Measurements from ENCODE around the gene MRPS14.

MRPS14 gene

GRCh38 chr1:174982971-174983689 lies 40.1 kb downstream of the MRPS14 start:
- DNase-seq (ENCODE audit: low read depth): peak; percentile 36

GRCh38 chr1:174976436-174977108 lies 46.7 kb downstream of the MRPS14 start:
- DNase-seq (ENCODE audit: low read depth): no peak

- DNase-seq (ENCODE audit: low read depth): no peak
These were observed 47.5 kb downstream of the MRPS14 start for GRCh38 chr1:174975764-174976163.

- no peak for DNase-seq (ENCODE audit: low read depth)
These were observed 48.5 kb downstream of the MRPS14 start for GRCh38 chr1:174974711-174975119.

- no peak for DNase-seq (ENCODE audit: low read depth)
These were observed 51.3 kb downstream of the MRPS14 start for GRCh38 chr1:174971902-174972301.

GRCh38 chr1:174971466-174971865 lies 51.8 kb downstream of the MRPS14 start:
- DNase-seq (ENCODE audit: low read depth): no peak

- DNase-seq (ENCODE audit: low read depth): no peak
These were observed 53.2 kb downstream of the MRPS14 start for GRCh38 chr1:174969977-174970376.

GRCh38 chr1:174968750-174969244 lies 54.4 kb downstream of the MRPS14 start:
- peak; percentile 26 for DNase-seq (ENCODE audit: low read depth)

GRCh38 chr1:174967845-174968705 lies 55.1 kb downstream of the MRPS14 start:
- no peak for DNase-seq (ENCODE audit: low read depth)

GRCh38 chr1:174966008-174966572 lies 57.1 kb downstream of the MRPS14 start:
- DNase-seq (ENCODE audit: low read depth): no peak

GRCh38 chr1:174965362-174966007 lies 57.7 kb downstream of the MRPS14 start:
- DNase-seq (ENCODE audit: low read depth): no peak

GRCh38 chr1:174964972-174965361 lies 58.3 kb downstream of the MRPS14 start:
- DNase-seq (ENCODE audit: low read depth): no peak

GRCh38 chr1:174964261-174964971 lies 58.8 kb downstream of the MRPS14 start:
- DNase-seq (ENCODE audit: low read depth): no peak

GRCh38 chr1:174963529-174964125 lies 59.6 kb downstream of the MRPS14 start:
- DNase-seq (ENCODE audit: low read depth): no peak
